GM12878 (cell line): ENCODE measurements around the gene MMEL1. TPM values are rescaled to one million over a fixed set of nuclear protein-coding genes. Genes with fewer than 3 reads are reported as not detected.

ENCODE experiments used
- CBX3 ChIP-seq: fragments of 200-600 bp; sonication (generic); IDR thresholded peaks from 2 replicates; pipeline ENCODE4 v1.6.1; 2016; ENCODE audit warnings: low read depth, borderline replicate concordance
- HCFC1 ChIP-seq: fragments of 150-350 bp; IDR thresholded peaks from 2 replicates; pipeline ENCODE4 v1.6.1; 2014; ENCODE audit warnings: low read length
- IKZF1 ChIP-seq: fragments of 450-650 bp; conservative IDR thresholded peaks from 2 replicates; pipeline ENCODE4 v1.6.1; 2017; ENCODE audit warnings: antibody characterized with exemption, mild to moderate bottlenecking
- MTA2 ChIP-seq: fragments of 450-650 bp; IDR thresholded peaks from 2 replicates; pipeline ENCODE4 v1.6.1; 2016; ENCODE audit warnings: low read depth, mild to moderate bottlenecking, moderate library complexity
- RAD51 ChIP-seq: fragments of 450-650 bp; IDR thresholded peaks from 2 replicates; pipeline ENCODE4 v1.6.1; 2016; ENCODE audit warnings: moderate library complexity, mild to moderate bottlenecking, inconsistent platforms
- SUPT20H ChIP-seq: IDR thresholded peaks from 2 replicates; pipeline ENCODE4 v1.6.1; 2011; ENCODE audit warnings: low read depth, mild to moderate bottlenecking, low read length, moderate library complexity, borderline replicate concordance; ENCODE audit not compliant: control insufficient read depth
- SUZ12 ChIP-seq: fragments of 200-600 bp; sonication (generic); IDR thresholded peaks from one replicate; pipeline ENCODE4 v1.6.1; 2018; ENCODE audit warnings: antibody characterized with exemption, mild to moderate bottlenecking; ENCODE audit not compliant: unreplicated experiment
- ZNF24 ChIP-seq: fragments of 450-650 bp; IDR thresholded peaks from 2 replicates; pipeline ENCODE4 v1.6.1; 2017; ENCODE audit warnings: antibody characterized with exemption, mild to moderate bottlenecking
- polyA plus RNA-seq, 11 experiments: library from polyadenylated mRNA; depleted of rRNA in 4 of 11; unstranded in 6 of 11; stranded (reverse) in 5 of 11; fragments of >200 nt; fragmentation: Nextera tagmentation in 4 of 11; fragmentation: Illumina TruSeq in 1 of 11; extraction: Ambion mirVana in 4 of 11; extraction: Trizol in 1 of 11; gene quantifications; 1 replicate in 1 of 11; 2 replicates in 10 of 11; pipeline versions ENCODE4 v1.2.1 to v1.2.3, GENCODE V29; 2011 to 2016; ENCODE audit warnings: inconsistent platforms in 2 of 11, missing spikeins in 2 of 11, low read depth in 1 of 11
- total RNA-seq, 4 experiments: library from RNA; depleted of rRNA in 3 of 4; stranded (reverse); fragments of >200 nt in 3 of 4; fragmentation: Illumina TruSeq in 1 of 4; extraction: Trizol in 1 of 4; gene quantifications; 2 replicates each; pipeline versions ENCODE4 v1.2.1 to v1.2.3, GENCODE V29; 2013 to 2021
- TF ChIP-seq, protein P1 (sequence below): fragments of 450-650 bp; IDR thresholded peaks from 2 replicates; pipeline ENCODE4 v1.6.1; 2017; ENCODE audit warnings: mild to moderate bottlenecking, moderate library complexity
- TF ChIP-seq, protein P2 (sequence below): fragments of 450-650 bp; IDR thresholded peaks from 2 replicates; pipeline ENCODE4 v1.6.1; 2016; ENCODE audit warnings: mild to moderate bottlenecking
- TF ChIP-seq, protein P3 (sequence below): IDR thresholded peaks from 2 replicates; pipeline ENCODE4 v1.6.1; 2011; ENCODE audit warnings: low read depth, low read length, improper control_type of control experiment, borderline replicate concordance
- TF ChIP-seq, protein P4 (sequence below): IDR thresholded peaks from 2 replicates; pipeline ENCODE4 v1.6.1; 2011; ENCODE audit warnings: borderline replicate concordance, low read depth, mild to moderate bottlenecking, moderate library complexity, mixed read lengths, low read length; ENCODE audit not compliant: insufficient read depth; ENCODE audit errors: extremely low read length
- TF ChIP-seq, protein P5 (sequence below): fragments of 450-650 bp; IDR thresholded peaks from 2 replicates; pipeline ENCODE4 v1.6.1; 2018; ENCODE audit warnings: mild to moderate bottlenecking, low read depth, moderate library complexity; ENCODE audit not compliant: partially characterized antibody
- TF ChIP-seq, protein P6 (sequence below): IDR thresholded peaks from 2 replicates; pipeline ENCODE4 v1.6.1; 2011; ENCODE audit warnings: borderline replicate concordance, low read depth, mild to moderate bottlenecking, moderate library complexity, low read length; ENCODE audit not compliant: insufficient read depth, poor library complexity, severe bottlenecking

MMEL1 gene
- total and polyA plus RNA-seq, 10 of the 15 experiments (the other 5 are each of a cell fraction or from before 2014, with no cell fraction given), result 0.11 TPM; not detected in 9

DNA sequence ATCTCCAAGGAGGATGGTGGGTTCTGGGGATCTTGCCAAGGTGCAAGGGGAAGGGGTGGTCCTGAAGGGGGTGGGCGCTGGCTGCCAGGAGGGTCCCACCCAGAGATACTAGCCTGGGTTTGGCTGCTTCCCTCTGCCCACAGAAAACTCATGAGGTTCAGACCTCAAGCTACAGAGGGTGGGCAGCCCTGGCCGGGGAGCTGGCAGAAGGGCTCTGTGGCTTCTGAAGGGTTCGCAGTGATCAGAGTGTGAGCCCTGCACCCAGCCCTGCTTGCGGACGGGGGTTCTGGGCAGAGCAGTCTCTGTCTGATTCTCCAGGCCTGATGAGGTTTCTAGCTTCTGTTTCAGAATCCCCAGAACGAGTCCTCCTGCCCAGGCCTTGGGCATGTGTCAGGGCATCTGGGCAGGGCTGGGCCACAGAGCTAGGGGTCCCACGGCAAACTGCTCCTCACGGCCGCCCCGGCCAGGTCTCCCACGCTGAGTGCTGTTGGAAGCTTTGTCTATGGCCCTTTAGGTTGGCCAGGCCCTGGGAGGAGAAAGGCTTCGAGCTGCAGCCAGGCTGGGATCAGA is 635 bp upstream of the MMEL1 start (continued):
- TF ChIP-seq, protein P1, sequence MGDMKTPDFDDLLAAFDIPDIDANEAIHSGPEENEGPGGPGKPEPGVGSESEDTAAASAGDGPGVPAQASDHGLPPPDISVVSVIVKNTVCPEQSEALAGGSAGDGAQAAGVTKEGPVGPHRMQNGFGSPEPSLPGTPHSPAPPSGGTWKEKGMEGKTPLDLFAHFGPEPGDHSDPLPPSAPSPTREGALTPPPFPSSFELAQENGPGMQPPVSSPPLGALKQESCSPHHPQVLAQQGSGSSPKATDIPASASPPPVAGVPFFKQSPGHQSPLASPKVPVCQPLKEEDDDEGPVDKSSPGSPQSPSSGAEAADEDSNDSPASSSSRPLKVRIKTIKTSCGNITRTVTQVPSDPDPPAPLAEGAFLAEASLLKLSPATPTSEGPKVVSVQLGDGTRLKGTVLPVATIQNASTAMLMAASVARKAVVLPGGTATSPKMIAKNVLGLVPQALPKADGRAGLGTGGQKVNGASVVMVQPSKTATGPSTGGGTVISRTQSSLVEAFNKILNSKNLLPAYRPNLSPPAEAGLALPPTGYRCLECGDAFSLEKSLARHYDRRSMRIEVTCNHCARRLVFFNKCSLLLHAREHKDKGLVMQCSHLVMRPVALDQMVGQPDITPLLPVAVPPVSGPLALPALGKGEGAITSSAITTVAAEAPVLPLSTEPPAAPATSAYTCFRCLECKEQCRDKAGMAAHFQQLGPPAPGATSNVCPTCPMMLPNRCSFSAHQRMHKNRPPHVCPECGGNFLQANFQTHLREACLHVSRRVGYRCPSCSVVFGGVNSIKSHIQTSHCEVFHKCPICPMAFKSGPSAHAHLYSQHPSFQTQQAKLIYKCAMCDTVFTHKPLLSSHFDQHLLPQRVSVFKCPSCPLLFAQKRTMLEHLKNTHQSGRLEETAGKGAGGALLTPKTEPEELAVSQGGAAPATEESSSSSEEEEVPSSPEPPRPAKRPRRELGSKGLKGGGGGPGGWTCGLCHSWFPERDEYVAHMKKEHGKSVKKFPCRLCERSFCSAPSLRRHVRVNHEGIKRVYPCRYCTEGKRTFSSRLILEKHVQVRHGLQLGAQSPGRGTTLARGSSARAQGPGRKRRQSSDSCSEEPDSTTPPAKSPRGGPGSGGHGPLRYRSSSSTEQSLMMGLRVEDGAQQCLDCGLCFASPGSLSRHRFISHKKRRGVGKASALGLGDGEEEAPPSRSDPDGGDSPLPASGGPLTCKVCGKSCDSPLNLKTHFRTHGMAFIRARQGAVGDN, result no peak
- TF ChIP-seq HCFC1, result no peak
- no peak for TF ChIP-seq RAD51
- TF ChIP-seq, protein P2, sequence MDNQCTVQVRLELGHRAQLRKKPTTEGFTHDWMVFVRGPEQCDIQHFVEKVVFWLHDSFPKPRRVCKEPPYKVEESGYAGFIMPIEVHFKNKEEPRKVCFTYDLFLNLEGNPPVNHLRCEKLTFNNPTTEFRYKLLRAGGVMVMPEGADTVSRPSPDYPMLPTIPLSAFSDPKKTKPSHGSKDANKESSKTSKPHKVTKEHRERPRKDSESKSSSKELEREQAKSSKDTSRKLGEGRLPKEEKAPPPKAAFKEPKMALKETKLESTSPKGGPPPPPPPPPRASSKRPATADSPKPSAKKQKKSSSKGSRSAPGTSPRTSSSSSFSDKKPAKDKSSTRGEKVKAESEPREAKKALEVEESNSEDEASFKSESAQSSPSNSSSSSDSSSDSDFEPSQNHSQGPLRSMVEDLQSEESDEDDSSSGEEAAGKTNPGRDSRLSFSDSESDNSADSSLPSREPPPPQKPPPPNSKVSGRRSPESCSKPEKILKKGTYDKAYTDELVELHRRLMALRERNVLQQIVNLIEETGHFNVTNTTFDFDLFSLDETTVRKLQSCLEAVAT, result no peak
- TF ChIP-seq, protein P3, sequence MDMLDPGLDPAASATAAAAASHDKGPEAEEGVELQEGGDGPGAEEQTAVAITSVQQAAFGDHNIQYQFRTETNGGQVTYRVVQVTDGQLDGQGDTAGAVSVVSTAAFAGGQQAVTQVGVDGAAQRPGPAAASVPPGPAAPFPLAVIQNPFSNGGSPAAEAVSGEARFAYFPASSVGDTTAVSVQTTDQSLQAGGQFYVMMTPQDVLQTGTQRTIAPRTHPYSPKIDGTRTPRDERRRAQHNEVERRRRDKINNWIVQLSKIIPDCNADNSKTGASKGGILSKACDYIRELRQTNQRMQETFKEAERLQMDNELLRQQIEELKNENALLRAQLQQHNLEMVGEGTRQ, result no peak
- no peak for TF ChIP-seq IKZF1
- TF ChIP-seq, protein P4, sequence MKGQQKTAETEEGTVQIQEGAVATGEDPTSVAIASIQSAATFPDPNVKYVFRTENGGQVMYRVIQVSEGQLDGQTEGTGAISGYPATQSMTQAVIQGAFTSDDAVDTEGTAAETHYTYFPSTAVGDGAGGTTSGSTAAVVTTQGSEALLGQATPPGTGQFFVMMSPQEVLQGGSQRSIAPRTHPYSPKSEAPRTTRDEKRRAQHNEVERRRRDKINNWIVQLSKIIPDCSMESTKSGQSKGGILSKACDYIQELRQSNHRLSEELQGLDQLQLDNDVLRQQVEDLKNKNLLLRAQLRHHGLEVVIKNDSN, result no peak
- no peak for TF ChIP-seq MTA2
- TF ChIP-seq SUZ12, result no peak
- TF ChIP-seq, protein P5, sequence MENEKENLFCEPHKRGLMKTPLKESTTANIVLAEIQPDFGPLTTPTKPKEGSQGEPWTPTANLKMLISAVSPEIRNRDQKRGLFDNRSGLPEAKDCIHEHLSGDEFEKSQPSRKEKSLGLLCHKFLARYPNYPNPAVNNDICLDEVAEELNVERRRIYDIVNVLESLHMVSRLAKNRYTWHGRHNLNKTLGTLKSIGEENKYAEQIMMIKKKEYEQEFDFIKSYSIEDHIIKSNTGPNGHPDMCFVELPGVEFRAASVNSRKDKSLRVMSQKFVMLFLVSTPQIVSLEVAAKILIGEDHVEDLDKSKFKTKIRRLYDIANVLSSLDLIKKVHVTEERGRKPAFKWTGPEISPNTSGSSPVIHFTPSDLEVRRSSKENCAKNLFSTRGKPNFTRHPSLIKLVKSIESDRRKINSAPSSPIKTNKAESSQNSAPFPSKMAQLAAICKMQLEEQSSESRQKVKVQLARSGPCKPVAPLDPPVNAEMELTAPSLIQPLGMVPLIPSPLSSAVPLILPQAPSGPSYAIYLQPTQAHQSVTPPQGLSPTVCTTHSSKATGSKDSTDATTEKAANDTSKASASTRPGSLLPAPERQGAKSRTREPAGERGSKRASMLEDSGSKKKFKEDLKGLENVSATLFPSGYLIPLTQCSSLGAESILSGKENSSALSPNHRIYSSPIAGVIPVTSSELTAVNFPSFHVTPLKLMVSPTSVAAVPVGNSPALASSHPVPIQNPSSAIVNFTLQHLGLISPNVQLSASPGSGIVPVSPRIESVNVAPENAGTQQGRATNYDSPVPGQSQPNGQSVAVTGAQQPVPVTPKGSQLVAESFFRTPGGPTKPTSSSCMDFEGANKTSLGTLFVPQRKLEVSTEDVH, result no peak
- TF ChIP-seq CBX3, result no peak
- TF ChIP-seq, protein P6, sequence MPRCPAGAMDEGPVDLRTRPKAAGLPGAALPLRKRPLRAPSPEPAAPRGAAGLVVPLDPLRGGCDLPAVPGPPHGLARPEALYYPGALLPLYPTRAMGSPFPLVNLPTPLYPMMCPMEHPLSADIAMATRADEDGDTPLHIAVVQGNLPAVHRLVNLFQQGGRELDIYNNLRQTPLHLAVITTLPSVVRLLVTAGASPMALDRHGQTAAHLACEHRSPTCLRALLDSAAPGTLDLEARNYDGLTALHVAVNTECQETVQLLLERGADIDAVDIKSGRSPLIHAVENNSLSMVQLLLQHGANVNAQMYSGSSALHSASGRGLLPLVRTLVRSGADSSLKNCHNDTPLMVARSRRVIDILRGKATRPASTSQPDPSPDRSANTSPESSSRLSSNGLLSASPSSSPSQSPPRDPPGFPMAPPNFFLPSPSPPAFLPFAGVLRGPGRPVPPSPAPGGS, result no peak
- TF ChIP-seq ZNF24, result no peak
- no peak for TF ChIP-seq SUPT20H
